ENCODE results near the gene EMP3. TPM values are rescaled to one million over a fixed set of nuclear protein-coding genes. Genes with fewer than 3 reads are reported as not detected.

Gene EMP3
- total RNA-seq, 1 donor from 2014 or later = 55.2 TPM

DNA sequence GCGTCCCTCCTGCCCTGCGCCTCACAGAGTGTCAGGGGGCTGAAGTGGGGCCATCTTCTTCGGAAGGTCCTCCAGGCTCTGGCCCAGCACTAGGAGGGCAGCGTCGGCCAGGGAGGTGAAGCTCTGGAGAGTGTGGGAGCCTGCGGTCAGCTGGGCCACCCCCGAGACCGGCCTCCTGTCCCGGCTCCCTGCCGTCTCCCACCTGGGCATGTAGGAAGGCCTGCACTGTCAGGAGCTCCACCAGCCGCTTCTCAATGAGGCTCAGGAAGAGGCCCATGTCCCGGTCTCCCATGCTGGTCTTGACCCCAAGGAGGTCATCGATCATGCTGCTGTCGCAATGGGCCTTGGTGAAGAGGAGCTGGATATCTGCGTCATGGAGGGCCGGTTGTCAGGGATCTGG, 27.4 kb upstream of the EMP3 start:
- Histone ChIP-seq H3K36me3 (no peaks in the 10 kb centered on the region), H3K4me3 (no peak overlapping the region), H3K27ac (no peak overlapping the region), H3K4me1 (no peaks in the 10 kb centered on the region), H3K27me3 (no peaks in the 10 kb centered on the region), H3K9me3 (no peaks in the 10 kb centered on the region)
- no peak for TF ChIP-seq POLR2A (IDR thresholded peaks at IDR 0.05)
- TF ChIP-seq, protein P1, sequence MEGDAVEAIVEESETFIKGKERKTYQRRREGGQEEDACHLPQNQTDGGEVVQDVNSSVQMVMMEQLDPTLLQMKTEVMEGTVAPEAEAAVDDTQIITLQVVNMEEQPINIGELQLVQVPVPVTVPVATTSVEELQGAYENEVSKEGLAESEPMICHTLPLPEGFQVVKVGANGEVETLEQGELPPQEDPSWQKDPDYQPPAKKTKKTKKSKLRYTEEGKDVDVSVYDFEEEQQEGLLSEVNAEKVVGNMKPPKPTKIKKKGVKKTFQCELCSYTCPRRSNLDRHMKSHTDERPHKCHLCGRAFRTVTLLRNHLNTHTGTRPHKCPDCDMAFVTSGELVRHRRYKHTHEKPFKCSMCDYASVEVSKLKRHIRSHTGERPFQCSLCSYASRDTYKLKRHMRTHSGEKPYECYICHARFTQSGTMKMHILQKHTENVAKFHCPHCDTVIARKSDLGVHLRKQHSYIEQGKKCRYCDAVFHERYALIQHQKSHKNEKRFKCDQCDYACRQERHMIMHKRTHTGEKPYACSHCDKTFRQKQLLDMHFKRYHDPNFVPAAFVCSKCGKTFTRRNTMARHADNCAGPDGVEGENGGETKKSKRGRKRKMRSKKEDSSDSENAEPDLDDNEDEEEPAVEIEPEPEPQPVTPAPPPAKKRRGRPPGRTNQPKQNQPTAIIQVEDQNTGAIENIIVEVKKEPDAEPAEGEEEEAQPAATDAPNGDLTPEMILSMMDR (IDR thresholded peaks at IDR 0.05) = no peak
- no peak for TF ChIP-seq POLR2AphosphoS5 (IDR thresholded peaks at IDR 0.05; ENCODE audit: insufficient read depth in 1 of 2, low read depth in 1 of 2)
- intact Hi-C loops (cut with DNase I) = no loop called here
- no peak for DNase-seq (ENCODE audit: extremely low spot score in 2 of 2)

DNA sequence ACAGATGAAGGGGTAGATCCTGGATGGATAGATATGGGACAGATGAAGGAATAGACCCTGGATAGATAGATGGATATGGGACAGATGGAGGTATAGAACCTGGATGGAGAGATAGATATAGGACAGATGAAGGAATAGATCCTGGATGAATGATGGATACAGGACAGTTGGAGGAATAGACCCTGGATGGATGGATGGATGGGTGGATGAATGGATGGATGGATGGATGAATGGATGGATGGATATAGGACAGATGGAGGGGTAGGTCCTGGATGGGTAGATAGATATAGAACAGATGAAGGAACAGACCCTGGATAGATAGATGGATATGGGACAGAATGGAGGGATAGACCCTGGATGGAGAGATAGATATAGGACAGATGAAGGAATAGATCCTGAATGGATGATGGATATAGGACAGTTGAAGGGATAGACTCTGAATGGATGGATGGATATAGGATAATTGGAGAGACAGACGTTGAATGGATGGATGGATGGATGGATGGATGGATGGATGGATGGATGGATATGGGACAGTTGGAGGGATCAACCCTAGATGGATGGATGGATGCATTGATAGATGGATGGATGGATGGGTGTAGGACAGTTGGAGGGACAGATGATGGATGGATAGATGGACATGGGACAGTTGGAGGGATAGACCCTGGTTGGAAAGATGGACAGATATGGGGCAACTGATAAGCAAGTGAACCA, 23.3 kb upstream of the EMP3 start:
- Histone ChIP-seq H3K36me3 (no peaks in the 10 kb centered on the region), H3K4me1 (no peaks in the 10 kb centered on the region), H3K9me3 (no peaks in the 10 kb centered on the region), H3K4me3 (no peak overlapping the region), H3K27me3 (no peaks in the 10 kb centered on the region), H3K27ac (no peak overlapping the region)
- DNase-seq (ENCODE audit: extremely low spot score in 2 of 2) = no peak
- intact Hi-C loops (cut with DNase I) = no loop called here
- no peak for TF ChIP-seq POLR2AphosphoS5 (IDR thresholded peaks at IDR 0.05; ENCODE audit: insufficient read depth in 1 of 2, low read depth in 1 of 2)
- TF ChIP-seq POLR2A (IDR thresholded peaks at IDR 0.05) = no peak
- TF ChIP-seq, protein P1 (IDR thresholded peaks at IDR 0.05) = no peak

DNA sequence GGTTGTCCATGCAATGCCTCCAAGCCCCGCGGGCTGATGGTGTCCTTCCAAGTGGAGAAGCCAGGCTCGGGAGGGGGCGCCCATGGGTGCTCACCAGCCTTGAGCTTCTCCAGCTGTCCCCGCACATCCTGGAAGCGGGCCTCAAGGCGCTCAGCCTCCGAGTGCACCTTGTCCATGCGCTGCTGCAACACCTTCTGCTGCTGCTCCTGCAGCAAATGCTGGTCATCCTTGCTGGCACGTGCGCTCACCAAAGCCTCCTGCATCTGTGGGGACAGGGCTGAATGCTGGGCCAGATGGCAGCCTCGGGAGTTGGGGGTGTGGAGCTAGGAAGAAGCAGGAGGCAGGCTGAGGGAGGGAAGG, 22.8 kb upstream of the EMP3 start:
- no peaks in the 10 kb centered on the region for H3K4me1 ChIP-seq

DNA sequence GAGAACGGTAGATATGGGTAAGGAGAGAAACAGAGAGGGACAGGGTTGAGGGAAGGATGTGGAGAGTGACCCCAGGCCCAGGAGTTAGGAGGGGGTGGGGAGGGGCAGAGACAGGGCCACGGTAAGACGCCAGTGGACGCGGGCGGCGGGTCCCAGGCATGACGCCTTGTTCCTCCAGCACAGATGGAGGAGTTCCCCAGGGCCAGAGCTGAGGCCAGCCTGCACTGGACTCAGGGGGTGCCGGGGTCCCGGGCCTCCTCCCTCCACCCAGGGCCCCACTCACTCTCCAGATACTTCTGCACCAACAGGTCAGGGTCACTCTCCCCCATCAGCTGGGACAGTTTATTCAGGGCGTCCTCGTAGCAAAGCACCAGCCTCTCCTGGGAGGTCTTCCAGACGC, 22.0 kb upstream of the EMP3 start:
- TF ChIP-seq POLR2A (IDR thresholded peaks at IDR 0.05) (no peak), POLR2AphosphoS5 (IDR thresholded peaks at IDR 0.05; ENCODE audit: insufficient read depth in 1 of 2, low read depth in 1 of 2) (no peak)
- TF ChIP-seq, protein P1 (IDR thresholded peaks at IDR 0.05) = no peak
- DNase-seq (ENCODE audit: extremely low spot score in 2 of 2) = no peak
- Histone ChIP-seq H3K4me3 (no peak overlapping the region), H3K27me3 (no peaks in the 10 kb centered on the region), H3K9me3 (no peaks in the 10 kb centered on the region), H3K27ac (no peak overlapping the region), H3K36me3 (no peaks in the 10 kb centered on the region), H3K4me1 (no peaks in the 10 kb centered on the region)
- intact Hi-C loops (cut with DNase I) = no loop called here

More for the DNA sequence above, 22.8 kb upstream of the EMP3 start:
- H3K27ac ChIP-seq = no peak overlapping the region
- no peak for DNase-seq (ENCODE audit: extremely low spot score in 2 of 2)
- H3K4me3 ChIP-seq = no peak overlapping the region
- TF ChIP-seq POLR2A (IDR thresholded peaks at IDR 0.05) (no peak), POLR2AphosphoS5 (IDR thresholded peaks at IDR 0.05; ENCODE audit: insufficient read depth in 1 of 2, low read depth in 1 of 2) (no peak)
- TF ChIP-seq, protein P1 (IDR thresholded peaks at IDR 0.05) = no peak
- H3K27me3 ChIP-seq = no peaks in the 10 kb centered on the region
- no peaks in the 10 kb centered on the region for H3K36me3 ChIP-seq
- H3K9me3 ChIP-seq = no peaks in the 10 kb centered on the region
- intact Hi-C loops (cut with DNase I) = no loop called here

DNA sequence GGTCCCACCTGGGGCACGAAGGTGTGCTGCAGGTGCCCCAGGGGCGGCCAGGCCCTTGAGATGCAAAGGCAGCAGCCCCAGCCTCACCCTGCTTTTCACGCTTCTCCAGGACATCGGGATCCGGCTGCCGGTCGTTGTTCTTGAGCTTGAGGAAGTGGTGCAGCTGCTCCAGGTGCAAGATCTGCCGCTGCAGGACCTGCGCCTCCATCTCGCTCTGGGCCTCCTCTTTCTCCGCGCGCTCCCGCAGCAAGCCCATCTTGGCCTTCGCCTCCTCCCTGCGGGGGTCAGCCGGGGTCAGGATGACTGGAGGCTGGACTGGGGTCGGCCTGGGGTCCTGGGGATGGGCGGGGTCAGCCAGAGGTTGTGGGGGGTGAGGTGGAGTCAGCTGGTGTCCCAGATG, 21.5 kb upstream of the EMP3 start:
- Histone ChIP-seq H3K4me3 (no peak overlapping the region), H3K36me3 (no peaks in the 10 kb centered on the region), H3K27me3 (no peaks in the 10 kb centered on the region), H3K27ac (no peak overlapping the region), H3K4me1 (peaks cover 3% of the 10 kb centered on the region), H3K9me3 (no peaks in the 10 kb centered on the region)
- intact Hi-C loops (cut with DNase I) = no loop called here
- TF ChIP-seq POLR2A (IDR thresholded peaks at IDR 0.05) (no peak), POLR2AphosphoS5 (IDR thresholded peaks at IDR 0.05; ENCODE audit: insufficient read depth in 1 of 2, low read depth in 1 of 2) (no peak)
- TF ChIP-seq, protein P1 (IDR thresholded peaks at IDR 0.05) = no peak
- DNase-seq (ENCODE audit: extremely low spot score in 2 of 2) = no peak

Data from vagina (tissue), 2 donors.